ENCODE measurements around the gene MTMR1.

DNA sequence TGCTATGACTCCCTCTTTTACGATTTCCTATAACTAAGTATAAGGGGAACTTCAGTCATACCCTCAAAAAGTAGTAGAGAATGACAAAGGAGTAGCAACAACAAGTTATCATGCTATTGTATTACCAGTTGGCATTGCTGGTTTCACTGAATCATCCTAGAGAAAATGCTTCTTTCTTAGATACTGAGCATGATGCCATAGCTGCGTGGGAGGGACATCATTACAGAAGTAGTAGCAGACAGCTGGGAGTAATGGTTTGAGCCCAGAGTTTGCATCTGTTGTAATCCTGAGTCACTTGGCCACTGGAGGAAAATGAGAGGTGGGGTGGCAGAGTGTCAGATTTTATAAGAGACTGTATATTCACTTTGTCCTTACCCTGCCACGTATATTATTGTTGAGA lies 38.6 kb downstream of the MTMR1 start:
- TF ChIP-seq, protein P1, sequence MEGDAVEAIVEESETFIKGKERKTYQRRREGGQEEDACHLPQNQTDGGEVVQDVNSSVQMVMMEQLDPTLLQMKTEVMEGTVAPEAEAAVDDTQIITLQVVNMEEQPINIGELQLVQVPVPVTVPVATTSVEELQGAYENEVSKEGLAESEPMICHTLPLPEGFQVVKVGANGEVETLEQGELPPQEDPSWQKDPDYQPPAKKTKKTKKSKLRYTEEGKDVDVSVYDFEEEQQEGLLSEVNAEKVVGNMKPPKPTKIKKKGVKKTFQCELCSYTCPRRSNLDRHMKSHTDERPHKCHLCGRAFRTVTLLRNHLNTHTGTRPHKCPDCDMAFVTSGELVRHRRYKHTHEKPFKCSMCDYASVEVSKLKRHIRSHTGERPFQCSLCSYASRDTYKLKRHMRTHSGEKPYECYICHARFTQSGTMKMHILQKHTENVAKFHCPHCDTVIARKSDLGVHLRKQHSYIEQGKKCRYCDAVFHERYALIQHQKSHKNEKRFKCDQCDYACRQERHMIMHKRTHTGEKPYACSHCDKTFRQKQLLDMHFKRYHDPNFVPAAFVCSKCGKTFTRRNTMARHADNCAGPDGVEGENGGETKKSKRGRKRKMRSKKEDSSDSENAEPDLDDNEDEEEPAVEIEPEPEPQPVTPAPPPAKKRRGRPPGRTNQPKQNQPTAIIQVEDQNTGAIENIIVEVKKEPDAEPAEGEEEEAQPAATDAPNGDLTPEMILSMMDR (conservative IDR thresholded peaks at IDR 0.05) = no peak
- TF ChIP-seq EZH2 (IDR thresholded peaks at IDR 0.05; ENCODE audit: low read depth) = no peak

Measured in PC-9 (cell line).